ENCODE measurements around the gene CHST10.
"Not testable (repeated sequence)": the region's sequence is repeated elsewhere in the genome, so short reads cannot be mapped to it uniquely, and the experiment has no call there.

The CHST10 gene

GRCh38 chr2:100416935-100417710 is at the start of gene CHST10:
Gene CHST10, minus strand, starts transcription at chr2:100417668. Its CDS starts 10,993 bp downstream, at chr2:100406675.
- DNase-seq, result peak; percentile 74 to 77

GRCh38 chr2:100460904-100461530 is 43.5 kb upstream of the CHST10 start:
- DNase-seq, result no peak

- not testable (repeated sequence) for DNase-seq
Measured at GRCh38 chr2:100456357-100456756, 38.9 kb upstream of the CHST10 start.

GRCh38 chr2:100453853-100454252 is 36.4 kb upstream of the CHST10 start:
- DNase-seq, result no peak

- DNase-seq, result no peak
Measured at GRCh38 chr2:100451734-100452133, 34.3 kb upstream of the CHST10 start.

- DNase-seq, result no peak
Measured at GRCh38 chr2:100451092-100451491, 33.6 kb upstream of the CHST10 start.

GRCh38 chr2:100446696-100447095 is 29.2 kb upstream of the CHST10 start:
- no peak for DNase-seq

- DNase-seq, result no peak
Measured at GRCh38 chr2:100437751-100438150, 20.3 kb upstream of the CHST10 start.

GRCh38 chr2:100429726-100430125 is 12.3 kb upstream of the CHST10 start:
- no peak for DNase-seq

GRCh38 chr2:100427627-100428258 is 10.3 kb upstream of the CHST10 start:
- DNase-seq, result peak; percentile 74 to 81

GRCh38 chr2:100427111-100427510 is 9.6 kb upstream of the CHST10 start:
- no peak for DNase-seq

- no peak for DNase-seq
Measured at GRCh38 chr2:100426384-100426720, 8.9 kb upstream of the CHST10 start.

GRCh38 chr2:100425573-100426383 is 8.3 kb upstream of the CHST10 start:
- DNase-seq, result no peak

- no peak for DNase-seq
Measured at GRCh38 chr2:100425107-100425506, 7.6 kb upstream of the CHST10 start.

- DNase-seq, result no peak
Measured at GRCh38 chr2:100424277-100424875, 6.9 kb upstream of the CHST10 start.

GRCh38 chr2:100423631-100424030 is 6.2 kb upstream of the CHST10 start:
- no peak for DNase-seq

GRCh38 chr2:100422320-100423055 is 5.0 kb upstream of the CHST10 start:
- no peak for DNase-seq

- DNase-seq, result no peak
Measured at GRCh38 chr2:100419915-100420314, 2.4 kb upstream of the CHST10 start.

GRCh38 chr2:100418406-100418962 is 1.0 kb upstream of the CHST10 start:
- no peak for DNase-seq

GRCh38 chr2:100417711-100418124 is 250 bp upstream of the CHST10 start:
- no peak for DNase-seq

GRCh38 chr2:100416397-100416934 is 1.0 kb downstream of the CHST10 start:
- DNase-seq, result peak in 1 of 2 experiments; percentile 21

All from activated T-cell treated with anti-CD3 and anti-CD28 coated beads, Interleukin-2, amount 50 U/mL, for 48 hours (primary cell).